ENCODE results near the gene PMS1. TPM values are rescaled to one million over a fixed set of nuclear protein-coding genes. Genes with fewer than 3 reads are reported as not detected.

PMS1 gene
- total and polyA plus RNA-seq, 9 of the 15 experiments (the other 6 are each of a cell fraction or from before 2014, with no cell fraction given), result 14.5 to 29.8 (median 24.7) TPM

DNA sequence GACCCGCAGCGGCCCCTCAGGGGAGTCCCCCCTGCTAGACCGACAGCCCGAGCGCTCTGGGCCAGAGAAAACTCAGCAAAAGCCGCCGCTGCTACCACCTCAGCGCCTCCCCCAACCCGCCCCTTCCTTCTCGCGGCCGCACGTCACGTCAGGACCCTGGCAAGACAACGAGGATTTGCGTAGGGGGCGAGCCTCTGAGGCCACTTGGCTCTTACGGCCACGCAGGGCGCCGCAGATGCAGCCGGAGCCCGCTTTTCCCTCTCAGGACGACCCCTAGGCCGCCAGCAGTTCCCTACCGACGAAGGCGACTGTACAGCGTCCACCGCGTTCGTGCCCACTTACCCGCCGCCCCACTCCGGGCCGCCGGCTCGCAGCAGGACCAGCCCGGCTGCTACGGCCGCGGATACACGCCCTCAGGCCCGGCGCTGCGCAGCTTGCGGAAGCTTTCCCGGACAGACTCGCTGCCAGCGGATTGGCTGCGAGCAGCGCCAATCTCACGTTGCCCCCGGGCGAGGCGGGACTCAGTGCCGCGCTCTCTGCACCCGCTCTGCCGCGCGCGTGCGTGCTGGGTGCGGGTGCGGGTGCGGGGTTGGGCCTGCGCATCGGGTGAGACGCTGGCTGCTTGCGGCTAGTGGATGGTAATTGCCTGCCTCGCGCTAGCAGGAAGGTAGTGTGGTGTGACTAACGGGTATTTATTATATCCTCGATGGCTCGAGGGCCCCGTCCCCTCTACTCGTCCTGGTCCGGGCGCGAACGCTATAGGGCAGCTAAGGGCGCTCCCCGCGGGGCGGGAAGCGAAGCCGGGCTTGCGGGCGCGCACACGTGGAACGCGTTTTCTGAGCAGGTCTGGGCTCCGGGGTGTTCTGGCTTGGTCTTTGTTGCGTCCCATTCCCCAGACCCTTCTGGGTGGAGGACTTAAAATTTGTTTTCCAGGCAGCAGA, at the start of gene PMS1, which contains the start of gene ORMDL1 (continued):
- TF ChIP-seq, protein P1, sequence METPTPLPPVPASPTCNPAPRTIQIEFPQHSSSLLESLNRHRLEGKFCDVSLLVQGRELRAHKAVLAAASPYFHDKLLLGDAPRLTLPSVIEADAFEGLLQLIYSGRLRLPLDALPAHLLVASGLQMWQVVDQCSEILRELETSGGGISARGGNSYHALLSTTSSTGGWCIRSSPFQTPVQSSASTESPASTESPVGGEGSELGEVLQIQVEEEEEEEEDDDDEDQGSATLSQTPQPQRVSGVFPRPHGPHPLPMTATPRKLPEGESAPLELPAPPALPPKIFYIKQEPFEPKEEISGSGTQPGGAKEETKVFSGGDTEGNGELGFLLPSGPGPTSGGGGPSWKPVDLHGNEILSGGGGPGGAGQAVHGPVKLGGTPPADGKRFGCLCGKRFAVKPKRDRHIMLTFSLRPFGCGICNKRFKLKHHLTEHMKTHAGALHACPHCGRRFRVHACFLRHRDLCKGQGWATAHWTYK (CRISPR knock-in tag; IDR thresholded peaks at IDR 0.05), result 0 out of 2 replicates have a peak, but pooled peaks have one; percentile 53
- no peak for TF ChIP-seq ZNF431 (CRISPR knock-in tag; IDR thresholded peaks at IDR 0.05)
- TF ChIP-seq HNRNPL (IDR thresholded peaks at IDR 0.05; ENCODE audit: low read depth, low read length), result peak; percentile 95; the same call in 1 of the 2 replicates
- TF ChIP-seq, protein P2, sequence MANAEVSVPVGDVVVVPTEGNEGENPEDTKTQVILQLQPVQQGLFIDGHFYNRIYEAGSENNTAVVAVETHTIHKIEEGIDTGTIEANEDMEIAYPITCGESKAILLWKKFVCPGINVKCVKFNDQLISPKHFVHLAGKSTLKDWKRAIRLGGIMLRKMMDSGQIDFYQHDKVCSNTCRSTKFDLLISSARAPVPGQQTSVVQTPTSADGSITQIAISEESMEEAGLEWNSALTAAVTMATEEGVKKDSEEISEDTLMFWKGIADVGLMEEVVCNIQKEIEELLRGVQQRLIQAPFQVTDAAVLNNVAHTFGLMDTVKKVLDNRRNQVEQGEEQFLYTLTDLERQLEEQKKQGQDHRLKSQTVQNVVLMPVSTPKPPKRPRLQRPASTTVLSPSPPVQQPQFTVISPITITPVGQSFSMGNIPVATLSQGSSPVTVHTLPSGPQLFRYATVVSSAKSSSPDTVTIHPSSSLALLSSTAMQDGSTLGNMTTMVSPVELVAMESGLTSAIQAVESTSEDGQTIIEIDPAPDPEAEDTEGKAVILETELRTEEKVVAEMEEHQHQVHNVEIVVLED (CRISPR knock-in tag; IDR thresholded peaks at IDR 0.05), result peak; percentile 86
- peak; percentile 96 to 97 for TF ChIP-seq NRF1 (conservative IDR thresholded peaks at IDR 0.05 in 1 of 2, IDR thresholded peaks at IDR 0.05 in 1 of 2)
- TF ChIP-seq TEAD4 (IDR thresholded peaks at IDR 0.05; ENCODE audit: low read length), result no peak
- TF ChIP-seq TEAD4 (CRISPR knock-in tag; IDR thresholded peaks at IDR 0.05; ENCODE audit: borderline replicate concordance), result no peak
- TF ChIP-seq PHF8 (IDR thresholded peaks at IDR 0.05; ENCODE audit: borderline replicate concordance, low read length), result peak; percentile 98
- TF ChIP-seq, protein P3, sequence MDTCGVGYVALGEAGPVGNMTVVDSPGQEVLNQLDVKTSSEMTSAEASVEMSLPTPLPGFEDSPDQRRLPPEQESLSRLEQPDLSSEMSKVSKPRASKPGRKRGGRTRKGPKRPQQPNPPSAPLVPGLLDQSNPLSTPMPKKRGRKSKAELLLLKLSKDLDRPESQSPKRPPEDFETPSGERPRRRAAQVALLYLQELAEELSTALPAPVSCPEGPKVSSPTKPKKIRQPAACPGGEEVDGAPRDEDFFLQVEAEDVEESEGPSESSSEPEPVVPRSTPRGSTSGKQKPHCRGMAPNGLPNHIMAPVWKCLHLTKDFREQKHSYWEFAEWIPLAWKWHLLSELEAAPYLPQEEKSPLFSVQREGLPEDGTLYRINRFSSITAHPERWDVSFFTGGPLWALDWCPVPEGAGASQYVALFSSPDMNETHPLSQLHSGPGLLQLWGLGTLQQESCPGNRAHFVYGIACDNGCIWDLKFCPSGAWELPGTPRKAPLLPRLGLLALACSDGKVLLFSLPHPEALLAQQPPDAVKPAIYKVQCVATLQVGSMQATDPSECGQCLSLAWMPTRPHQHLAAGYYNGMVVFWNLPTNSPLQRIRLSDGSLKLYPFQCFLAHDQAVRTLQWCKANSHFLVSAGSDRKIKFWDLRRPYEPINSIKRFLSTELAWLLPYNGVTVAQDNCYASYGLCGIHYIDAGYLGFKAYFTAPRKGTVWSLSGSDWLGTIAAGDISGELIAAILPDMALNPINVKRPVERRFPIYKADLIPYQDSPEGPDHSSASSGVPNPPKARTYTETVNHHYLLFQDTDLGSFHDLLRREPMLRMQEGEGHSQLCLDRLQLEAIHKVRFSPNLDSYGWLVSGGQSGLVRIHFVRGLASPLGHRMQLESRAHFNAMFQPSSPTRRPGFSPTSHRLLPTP (IDR thresholded peaks at IDR 0.05; ENCODE audit: borderline replicate concordance, extremely low read depth, insufficient read length), result no peak
- TF ChIP-seq ZNF3 (CRISPR knock-in tag; IDR thresholded peaks at IDR 0.05), result no peak
- TF ChIP-seq, protein P4, sequence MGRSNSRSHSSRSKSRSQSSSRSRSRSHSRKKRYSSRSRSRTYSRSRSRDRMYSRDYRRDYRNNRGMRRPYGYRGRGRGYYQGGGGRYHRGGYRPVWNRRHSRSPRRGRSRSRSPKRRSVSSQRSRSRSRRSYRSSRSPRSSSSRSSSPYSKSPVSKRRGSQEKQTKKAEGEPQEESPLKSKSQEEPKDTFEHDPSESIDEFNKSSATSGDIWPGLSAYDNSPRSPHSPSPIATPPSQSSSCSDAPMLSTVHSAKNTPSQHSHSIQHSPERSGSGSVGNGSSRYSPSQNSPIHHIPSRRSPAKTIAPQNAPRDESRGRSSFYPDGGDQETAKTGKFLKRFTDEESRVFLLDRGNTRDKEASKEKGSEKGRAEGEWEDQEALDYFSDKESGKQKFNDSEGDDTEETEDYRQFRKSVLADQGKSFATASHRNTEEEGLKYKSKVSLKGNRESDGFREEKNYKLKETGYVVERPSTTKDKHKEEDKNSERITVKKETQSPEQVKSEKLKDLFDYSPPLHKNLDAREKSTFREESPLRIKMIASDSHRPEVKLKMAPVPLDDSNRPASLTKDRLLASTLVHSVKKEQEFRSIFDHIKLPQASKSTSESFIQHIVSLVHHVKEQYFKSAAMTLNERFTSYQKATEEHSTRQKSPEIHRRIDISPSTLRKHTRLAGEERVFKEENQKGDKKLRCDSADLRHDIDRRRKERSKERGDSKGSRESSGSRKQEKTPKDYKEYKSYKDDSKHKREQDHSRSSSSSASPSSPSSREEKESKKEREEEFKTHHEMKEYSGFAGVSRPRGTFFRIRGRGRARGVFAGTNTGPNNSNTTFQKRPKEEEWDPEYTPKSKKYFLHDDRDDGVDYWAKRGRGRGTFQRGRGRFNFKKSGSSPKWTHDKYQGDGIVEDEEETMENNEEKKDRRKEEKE (IDR thresholded peaks at IDR 0.05; ENCODE audit: borderline replicate concordance in 1 of 2, control insufficient read depth in 1 of 2, low read depth in 2 of 2, low read length in 1 of 2), result no peak
- TF ChIP-seq TRIM24 (IDR thresholded peaks at IDR 0.05), result peak in 1 of 2 experiments; percentile 10; a peak in 1 of 4 replicates
- peak; percentile 51; the same call in 1 of the 2 replicates for TF ChIP-seq NR2C1 (IDR thresholded peaks at IDR 0.05)
- peak; percentile 64 for TF ChIP-seq NR2C1 (tag; IDR thresholded peaks at IDR 0.05)
- TF ChIP-seq, protein P5, sequence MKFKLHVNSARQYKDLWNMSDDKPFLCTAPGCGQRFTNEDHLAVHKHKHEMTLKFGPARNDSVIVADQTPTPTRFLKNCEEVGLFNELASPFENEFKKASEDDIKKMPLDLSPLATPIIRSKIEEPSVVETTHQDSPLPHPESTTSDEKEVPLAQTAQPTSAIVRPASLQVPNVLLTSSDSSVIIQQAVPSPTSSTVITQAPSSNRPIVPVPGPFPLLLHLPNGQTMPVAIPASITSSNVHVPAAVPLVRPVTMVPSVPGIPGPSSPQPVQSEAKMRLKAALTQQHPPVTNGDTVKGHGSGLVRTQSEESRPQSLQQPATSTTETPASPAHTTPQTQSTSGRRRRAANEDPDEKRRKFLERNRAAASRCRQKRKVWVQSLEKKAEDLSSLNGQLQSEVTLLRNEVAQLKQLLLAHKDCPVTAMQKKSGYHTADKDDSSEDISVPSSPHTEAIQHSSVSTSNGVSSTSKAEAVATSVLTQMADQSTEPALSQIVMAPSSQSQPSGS (CRISPR knock-in tag; IDR thresholded peaks at IDR 0.05), result no peak
